ENCODE data around the gene TESPA1.
A peak's percentile ranks its signal among the peaks of the same experiment; 100 is the strongest.
"Not testable (repeated sequence)": the region's sequence is repeated elsewhere in the genome, so short reads cannot be mapped to it uniquely, and the experiment has no call there.

Gene TESPA1

GRCh38 chr12:54943292-54943691, 41.3 kb downstream of the TESPA1 start:
- not testable (repeated sequence) for DNase-seq

GRCh38 chr12:54941659-54942058, 42.9 kb downstream of the TESPA1 start:
- no peak for DNase-seq

GRCh38 chr12:54940727-54941315, 43.7 kb downstream of the TESPA1 start:
- no peak for DNase-seq

- DNase-seq = no peak
Observed at GRCh38 chr12:54937929-54938328, 46.6 kb downstream of the TESPA1 start.

- no peak for DNase-seq
Observed at GRCh38 chr12:54937376-54937775, 47.2 kb downstream of the TESPA1 start.

GRCh38 chr12:54936736-54937135, 47.8 kb downstream of the TESPA1 start:
- no peak for DNase-seq

GRCh38 chr12:54935235-54935951, 49.2 kb downstream of the TESPA1 start:
- peak; percentile 46 for DNase-seq

GRCh38 chr12:54934419-54934818, 50.1 kb downstream of the TESPA1 start:
- no peak for DNase-seq

GRCh38 chr12:54933376-54933775, 51.2 kb downstream of the TESPA1 start:
- no peak for DNase-seq

- no peak for DNase-seq
Observed at GRCh38 chr12:54932691-54933090, 51.9 kb downstream of the TESPA1 start.

- no peak for DNase-seq
Observed at GRCh38 chr12:54932038-54932437, 52.5 kb downstream of the TESPA1 start.

- no peak for DNase-seq
Observed at GRCh38 chr12:54929998-54930397, 54.6 kb downstream of the TESPA1 start.

GRCh38 chr12:54926246-54926645, 58.3 kb downstream of the TESPA1 start:
- DNase-seq = no peak

- no peak for DNase-seq
Observed at GRCh38 chr12:54924972-54925707, 59.4 kb downstream of the TESPA1 start.

GRCh38 chr12:54917001-54917488, 67.5 kb downstream of the TESPA1 start:
- DNase-seq = no peak
